H9 (cell line): ENCODE results near the gene TMEM267. TPM values are rescaled to one million over a fixed set of nuclear protein-coding genes. Genes with fewer than 3 reads are reported as not detected.

Experiments used
- DNase-seq: peaks from one replicate; pipeline ENCODE4 v3.0.0-alpha.2; 2017
- H2AFZ ChIP-seq: one replicate; pipeline ENCODE4 v1.6.1; 2013; ENCODE audit warnings: mild to moderate bottlenecking, low read length, control low read depth, moderate library complexity
- H2AK5ac ChIP-seq: 2 replicates; pipeline ENCODE4 v1.6.1; 2013; ENCODE audit warnings: low read length, control low read depth, mixed read lengths; ENCODE audit not compliant: insufficient read length
- H2BK120ac ChIP-seq: one replicate; pipeline ENCODE4 v1.6.1; 2013; ENCODE audit warnings: low read depth, mild to moderate bottlenecking, low read length, control low read depth, inconsistent platforms; ENCODE audit not compliant: poor library complexity, severe bottlenecking
- H2BK12ac ChIP-seq: 2 replicates; pipeline ENCODE4 v1.6.1; 2013; ENCODE audit warnings: low read length, control low read depth, mixed read lengths, low read depth; ENCODE audit not compliant: insufficient read length
- H2BK15ac ChIP-seq: 2 replicates; pipeline ENCODE4 v1.6.1; 2013; ENCODE audit warnings: low read depth, low read length, control low read depth
- H2BK20ac ChIP-seq: one replicate; pipeline ENCODE4 v1.6.1; 2013; ENCODE audit warnings: low read depth, mild to moderate bottlenecking, low read length, control low read depth, inconsistent platforms; ENCODE audit not compliant: poor library complexity, severe bottlenecking
- H2BK5ac ChIP-seq: 2 replicates; pipeline ENCODE4 v1.6.1; 2013; ENCODE audit warnings: low read length, control low read depth, mixed read lengths; ENCODE audit not compliant: insufficient read length
- H3K14ac ChIP-seq: 2 replicates; pipeline ENCODE4 v1.6.1; 2013; ENCODE audit warnings: low read length, control low read depth; ENCODE audit not compliant: insufficient read depth
- H3K18ac ChIP-seq: 2 replicates; pipeline ENCODE4 v1.6.1; 2013; ENCODE audit warnings: low read depth, mild to moderate bottlenecking, mixed read lengths, low read length, control low read depth; ENCODE audit not compliant: insufficient read length
- H3K23ac ChIP-seq: 2 replicates; pipeline ENCODE4 v1.6.1; 2013; ENCODE audit warnings: low read length, control low read depth, mixed read lengths, low read depth; ENCODE audit not compliant: insufficient read length
- H3K23me2 ChIP-seq: 2 replicates; pipeline ENCODE4 v1.6.1; 2013; ENCODE audit warnings: low read depth, mild to moderate bottlenecking, mixed read lengths, low read length, control low read depth; ENCODE audit not compliant: insufficient read length, poor library complexity, severe bottlenecking
- H3K27ac ChIP-seq: 2 replicates; pipeline ENCODE4 v1.5.1; 2013; ENCODE audit warnings: low read length, control low read depth, mixed read lengths, low read depth; ENCODE audit not compliant: insufficient read length
- H3K27me3 ChIP-seq: 2 replicates; pipeline ENCODE4 v1.6.1; 2013; ENCODE audit warnings: low read length, control low read depth, inconsistent platforms; ENCODE audit not compliant: insufficient read depth
- H3K4ac ChIP-seq: 2 replicates; pipeline ENCODE4 v1.6.1; 2013; ENCODE audit warnings: low read depth, mild to moderate bottlenecking, control low read depth, inconsistent platforms, low read length, moderate library complexity
- H3K4me1 ChIP-seq: 2 replicates; pipeline ENCODE4 v1.6.1; 2013; ENCODE audit warnings: low read length, control low read depth, inconsistent platforms; ENCODE audit not compliant: insufficient read depth
- H3K4me2 ChIP-seq: 2 replicates; pipeline ENCODE4 v1.6.1; 2013; ENCODE audit warnings: low read length, control low read depth, mixed read lengths; ENCODE audit not compliant: insufficient read length, insufficient read depth
- H3K56ac ChIP-seq: 2 replicates; pipeline ENCODE4 v1.6.1; 2013; ENCODE audit warnings: low read depth, mild to moderate bottlenecking, mixed read lengths, low read length, control low read depth; ENCODE audit not compliant: insufficient read length
- H3K79me1 ChIP-seq: 2 replicates; pipeline ENCODE4 v1.6.1; 2013; ENCODE audit warnings: low read depth, mild to moderate bottlenecking, moderate library complexity, low read length, control low read depth, inconsistent platforms; ENCODE audit not compliant: insufficient read depth, poor library complexity, severe bottlenecking
- H3K79me2 ChIP-seq: 2 replicates; pipeline ENCODE4 v1.6.1; 2013; ENCODE audit warnings: low read length, control low read depth, inconsistent platforms; ENCODE audit not compliant: insufficient read depth
- H3K9ac ChIP-seq: 2 replicates; pipeline ENCODE4 v1.6.1; 2013; ENCODE audit warnings: low read length, control low read depth, mixed read lengths; ENCODE audit not compliant: insufficient read length; ENCODE audit errors: extremely low read depth
- H3K9me3 ChIP-seq: one replicate; pipeline ENCODE4 v1.6.1; 2013; ENCODE audit warnings: low read depth, low read length, inconsistent platforms; ENCODE audit not compliant: control insufficient read depth
- H3T11ph ChIP-seq: one replicate; pipeline ENCODE4 v1.6.1; 2013; ENCODE audit warnings: mild to moderate bottlenecking, low read length, control low read depth, inconsistent platforms
- H4K20me1 ChIP-seq: one replicate; pipeline ENCODE4 v1.6.1; 2013; ENCODE audit not compliant: control insufficient read depth, insufficient read length, insufficient read depth
- H4K5ac ChIP-seq: 2 replicates; pipeline ENCODE4 v1.6.1; 2013; ENCODE audit warnings: low read depth, mild to moderate bottlenecking, mixed read lengths, low read length, control low read depth; ENCODE audit not compliant: insufficient read length
- H4K8ac ChIP-seq: replicated peaks from 2 replicates; pipeline ENCODE4 v1.6.1; 2013; ENCODE audit warnings: low read length, control low read depth, mixed read lengths, low read depth; ENCODE audit not compliant: insufficient read length
- H4K91ac ChIP-seq: 2 replicates; pipeline ENCODE4 v1.6.1; 2013; ENCODE audit warnings: low read depth, mild to moderate bottlenecking, moderate library complexity, mixed read lengths, low read length, control low read depth; ENCODE audit not compliant: insufficient read length
- H3K27ac Mint-ChIP-seq, 3 experiments: 2 replicates in 2 of 3; 3 replicates in 1 of 3; pipeline ENCODE4 v1.8.0; 2020 to 2021; ENCODE audit warnings: mixed read lengths in 3 of 3, mild to moderate bottlenecking in 1 of 3, moderate library complexity in 1 of 3
- H3K27me3 Mint-ChIP-seq: 2 replicates; pipeline ENCODE4 v1.8.0; 2021; ENCODE audit warnings: low read depth, mild to moderate bottlenecking, moderate library complexity, mixed read lengths
- H3K36me3 Mint-ChIP-seq, 3 experiments: 2 replicates in 2 of 3; 3 replicates in 1 of 3; pipeline ENCODE4 v1.8.0; 2020 to 2021; ENCODE audit warnings: low read depth in 3 of 3, mixed read lengths in 3 of 3; ENCODE audit not compliant: insufficient read depth in 1 of 3
- H3K4me1 Mint-ChIP-seq, 2 experiments: 2 replicates each; pipeline ENCODE4 v1.8.0; 2020; ENCODE audit warnings: mixed read lengths in 2 of 2
- H3K4me3 Mint-ChIP-seq, 2 experiments: 2 replicates in 1 of 2; 3 replicates in 1 of 2; pipeline ENCODE4 v1.8.0; 2020 to 2021; ENCODE audit warnings: mild to moderate bottlenecking in 2 of 2, mixed read lengths in 2 of 2, moderate library complexity in 1 of 2
- H3K9me3 Mint-ChIP-seq, 2 experiments: 2 replicates in 1 of 2; 3 replicates in 1 of 2; pipeline ENCODE4 v1.8.0; 2020; ENCODE audit warnings: mild to moderate bottlenecking in 2 of 2, mixed read lengths in 2 of 2, moderate library complexity in 1 of 2
- WGBS: extraction: QIAGEN DNeasy Blood & Tissue Kit; methylation state at CpG from one replicate; pipeline ENCODE4 v1.1.7; 2013; ENCODE audit warnings: missing lambda C conversion rate, low lambda C conversion rate, mixed read lengths; ENCODE audit not compliant: insufficient read length; ENCODE audit errors: extremely low coverage; 5-methylcytosine and 5-hydroxymethylcytosine counted together
- total RNA-seq: library from RNA; stranded (reverse); gene quantifications from 2 replicates; pipeline ENCODE4 v1.2.1, GENCODE V29; 2021
- TF ChIP-seq, protein P1 (sequence below): fragments of 200-600 bp; sonication (generic); conservative IDR thresholded peaks from 3 replicates; pipeline ENCODE4 v1.8.0; 2021; ENCODE audit warnings: antibody characterized with exemption, mild to moderate bottlenecking

TMEM267 gene
- total RNA-seq, 1 experiment from 2014 or later, result 5.1 TPM

DNA sequence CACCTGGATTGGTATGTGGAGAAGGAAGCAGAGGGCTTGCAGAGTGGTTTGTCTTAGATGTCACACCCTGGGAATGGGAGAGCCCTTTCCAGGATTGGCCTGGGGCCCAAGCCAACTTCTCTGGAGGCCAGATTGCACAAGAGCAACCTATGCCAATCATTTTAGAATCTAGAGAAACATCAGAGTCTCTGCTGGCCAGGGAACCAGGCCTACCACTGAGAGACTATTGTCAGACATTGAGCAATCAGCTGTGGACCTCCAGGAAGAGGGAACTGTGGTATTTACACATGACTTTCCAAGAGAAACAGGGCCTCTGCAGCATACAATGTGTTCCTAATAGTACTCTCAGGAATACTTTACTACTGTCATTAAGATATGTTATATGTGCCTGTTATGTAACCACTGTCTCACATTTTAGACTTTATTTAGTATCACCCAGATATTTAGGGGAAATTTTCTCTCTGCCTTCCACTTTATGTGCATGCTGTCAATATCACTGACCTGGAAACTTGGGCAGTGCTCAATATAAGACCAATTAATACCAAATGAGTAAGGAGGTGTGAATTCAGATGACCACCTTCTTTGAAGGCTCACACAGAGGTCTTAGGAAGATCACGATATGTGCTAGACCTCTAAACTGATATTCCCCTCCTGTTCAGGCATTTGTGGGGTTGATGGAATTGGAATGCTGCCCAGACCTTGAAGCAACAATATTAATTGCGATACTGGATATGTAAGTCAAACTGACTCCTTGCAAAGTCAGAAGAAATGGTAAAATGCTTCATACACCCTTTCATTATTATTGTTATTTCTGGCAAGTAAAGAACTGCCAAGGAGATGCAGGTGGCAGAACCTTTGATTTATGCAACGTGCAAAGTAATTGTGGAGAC lies 50.9 kb downstream of the TMEM267 start:
- no peaks in the 10 kb centered on the region for H3K79me1 ChIP-seq
- no peak overlapping the region for H3K4me3 Mint-ChIP-seq
- H3K4me1 ChIP-seq, result no peaks in the 10 kb centered on the region; the same call in 1 of the 2 replicates
- H3K23me2 ChIP-seq, result no peaks in the 10 kb centered on the region
- no peak overlapping the region for H3K56ac ChIP-seq
- no peak overlapping the region for H4K8ac ChIP-seq
- peaks cover 7 to 9% of the 10 kb centered on the region in 2 experiments; a peak in 3 of 4 replicates for H3K4me1 Mint-ChIP-seq
- H2BK15ac ChIP-seq, result no peak overlapping the region
- H2AK5ac ChIP-seq, result no peak overlapping the region
- H3K4ac ChIP-seq, result no peak overlapping the region
- no peak overlapping the region for H2BK120ac ChIP-seq
- H3K14ac ChIP-seq, result no peak overlapping the region
- no peak overlapping the region for H2BK20ac ChIP-seq
- no peak overlapping the region for H3K27ac ChIP-seq
- no peaks in the 10 kb centered on the region for H3K9me3 ChIP-seq
- WGBS, result no CpG with 5 or more reads among the region's 3 CpGs
- H3K27ac Mint-ChIP-seq, result no peak overlapping the region
- no peak overlapping the region for H4K5ac ChIP-seq
- TF ChIP-seq, protein P1, sequence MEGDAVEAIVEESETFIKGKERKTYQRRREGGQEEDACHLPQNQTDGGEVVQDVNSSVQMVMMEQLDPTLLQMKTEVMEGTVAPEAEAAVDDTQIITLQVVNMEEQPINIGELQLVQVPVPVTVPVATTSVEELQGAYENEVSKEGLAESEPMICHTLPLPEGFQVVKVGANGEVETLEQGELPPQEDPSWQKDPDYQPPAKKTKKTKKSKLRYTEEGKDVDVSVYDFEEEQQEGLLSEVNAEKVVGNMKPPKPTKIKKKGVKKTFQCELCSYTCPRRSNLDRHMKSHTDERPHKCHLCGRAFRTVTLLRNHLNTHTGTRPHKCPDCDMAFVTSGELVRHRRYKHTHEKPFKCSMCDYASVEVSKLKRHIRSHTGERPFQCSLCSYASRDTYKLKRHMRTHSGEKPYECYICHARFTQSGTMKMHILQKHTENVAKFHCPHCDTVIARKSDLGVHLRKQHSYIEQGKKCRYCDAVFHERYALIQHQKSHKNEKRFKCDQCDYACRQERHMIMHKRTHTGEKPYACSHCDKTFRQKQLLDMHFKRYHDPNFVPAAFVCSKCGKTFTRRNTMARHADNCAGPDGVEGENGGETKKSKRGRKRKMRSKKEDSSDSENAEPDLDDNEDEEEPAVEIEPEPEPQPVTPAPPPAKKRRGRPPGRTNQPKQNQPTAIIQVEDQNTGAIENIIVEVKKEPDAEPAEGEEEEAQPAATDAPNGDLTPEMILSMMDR, result no peak
- H3K18ac ChIP-seq, result no peak overlapping the region
- H2AFZ ChIP-seq, result no peak overlapping the region
- H3K23ac ChIP-seq, result no peak overlapping the region
- H3K9ac ChIP-seq, result no peak overlapping the region
- H3K79me2 ChIP-seq, result no peaks in the 10 kb centered on the region
- no peak overlapping the region for H2BK5ac ChIP-seq
- no peaks in the 10 kb centered on the region for H3K36me3 Mint-ChIP-seq
- no peak overlapping the region for H2BK12ac ChIP-seq
- no peak overlapping the region for H3T11ph ChIP-seq
- H3K9me3 Mint-ChIP-seq, result no peaks in the 10 kb centered on the region; a peak in 1 of 5 replicates
- no peak for DNase-seq
- no peak overlapping the region for H3K4me2 ChIP-seq
- H3K27me3 Mint-ChIP-seq, result no peaks in the 10 kb centered on the region
- H4K20me1 ChIP-seq, result no peaks in the 10 kb centered on the region
- H4K91ac ChIP-seq, result no peak overlapping the region
- H3K27me3 ChIP-seq, result no peaks in the 10 kb centered on the region
